Activated B cell treated with CpG ODN at 0.5 μM for 24 hours (primary cell): ENCODE results near the gene APCS. TPM values are rescaled to one million over a fixed set of nuclear protein-coding genes. Genes with fewer than 3 reads are reported as not detected.

Experiments used
- ATAC-seq: fragments of 200-7000 bp; cut with Tn5 transposase; one replicate; pipeline ENCODE4 v1.10.0; 2021; ENCODE audit warnings: low read depth, mild to moderate bottlenecking, moderate library complexity
- CTCF ChIA-PET: fragments of 350-600 bp; sonication (Branson Sonifier 250); formaldehyde crosslinking; loops from one replicate; lab custom pipeline; 2021; ENCODE audit warnings: antibody characterized with exemption; lab: Charles Lee
- POLR2A ChIA-PET: fragments of 350-600 bp; sonication (Branson Sonifier 250); formaldehyde crosslinking; loops from one replicate; lab custom pipeline; 2021; ENCODE audit warnings: antibody characterized with exemption; lab: Charles Lee
- DNase-seq: peaks from one replicate; pipeline ENCODE4 v3.0.0; 2022
- H3K27ac Mint-ChIP-seq: one replicate; pipeline ENCODE4 v1.8.0; 2020; ENCODE audit warnings: mixed read lengths
- H3K27me3 Mint-ChIP-seq: one replicate; pipeline ENCODE4 v1.8.0; 2021; ENCODE audit warnings: mixed read lengths
- H3K36me3 Mint-ChIP-seq: one replicate; pipeline ENCODE4 v1.8.0; 2021; ENCODE audit warnings: low read depth, mixed read lengths
- H3K4me1 Mint-ChIP-seq: one replicate; pipeline ENCODE4 v1.8.0; 2021; ENCODE audit warnings: mixed read lengths
- H3K4me3 Mint-ChIP-seq: one replicate; pipeline ENCODE4 v1.8.0; 2020; ENCODE audit warnings: mild to moderate bottlenecking, mixed read lengths
- H3K9me3 Mint-ChIP-seq: one replicate; pipeline ENCODE4 v1.8.0; 2020; ENCODE audit warnings: mixed read lengths
- CTCF ChIP-seq: fragments of 200-600 bp; IDR thresholded peaks from one replicate; pipeline ENCODE4 v1.8.0; 2022; ENCODE audit warnings: antibody characterized with exemption, mild to moderate bottlenecking
- intact Hi-C: fragments of 100-400 bp; cut with micrococcal nuclease; formaldehyde crosslinking; loops from one replicate; pipeline ENCODE4 v1.15.1; 2024
- total RNA-seq: library from RNA; stranded (reverse); gene quantifications from 2 replicates; pipeline ENCODE4 v1.2.3, GENCODE V29; 2022

The APCS gene
- total RNA-seq, 1 donor from 2014 or later = not detected

GRCh38 chr1:159600894-159601293, 13.3 kb downstream of the APCS start:
- TF ChIP-seq CTCF = no peak
- H3K4me1 Mint-ChIP-seq = no peaks in the 10 kb centered on the region
- no peaks in the 10 kb centered on the region for H3K9me3 Mint-ChIP-seq
- ChIA-PET POLR2A (no interaction called here), CTCF (no interaction called here)
- DNase-seq = no peak
- intact Hi-C loops = no loop called here
- no peak overlapping the region for H3K4me3 Mint-ChIP-seq
- H3K27me3 Mint-ChIP-seq = peaks cover 16% of the 10 kb centered on the region
- H3K36me3 Mint-ChIP-seq = no peaks in the 10 kb centered on the region
- no peak for ATAC-seq
- no peak overlapping the region for H3K27ac Mint-ChIP-seq

GRCh38 chr1:159602501-159602999, 14.9 kb downstream of the APCS start:
- no peaks in the 10 kb centered on the region for H3K36me3 Mint-ChIP-seq
- ATAC-seq (no peak), DNase-seq (no peak)
- ChIA-PET POLR2A (no interaction called here), CTCF (no interaction called here)
- intact Hi-C loops = no loop called here
- H3K27ac Mint-ChIP-seq = no peak overlapping the region
- no peak for TF ChIP-seq CTCF
- no peaks in the 10 kb centered on the region for H3K4me1 Mint-ChIP-seq
- H3K9me3 Mint-ChIP-seq = no peaks in the 10 kb centered on the region
- H3K4me3 Mint-ChIP-seq = no peak overlapping the region
- peaks cover 17% of the 10 kb centered on the region for H3K27me3 Mint-ChIP-seq

GRCh38 chr1:159612211-159612885, 24.7 kb downstream of the APCS start:
- no peaks in the 10 kb centered on the region for H3K4me1 Mint-ChIP-seq
- no peak overlapping the region for H3K4me3 Mint-ChIP-seq
- peaks cover 3% of the 10 kb centered on the region for H3K9me3 Mint-ChIP-seq
- CTCF ChIA-PET = no interaction called here
- H3K36me3 Mint-ChIP-seq = no peaks in the 10 kb centered on the region
- POLR2A ChIA-PET = no interaction called here
- intact Hi-C loops = no loop called here
- TF ChIP-seq CTCF = no peak
- DNase-seq = no peak
- H3K27me3 Mint-ChIP-seq = peaks cover 12% of the 10 kb centered on the region
- ATAC-seq = no peak
- H3K27ac Mint-ChIP-seq = no peak overlapping the region

GRCh38 chr1:159632922-159633321, 45.3 kb downstream of the APCS start:
- no peak for ATAC-seq
- H3K27me3 Mint-ChIP-seq = peaks cover 5% of the 10 kb centered on the region

More at GRCh38 chr1:159632922-159633321, 45.3 kb downstream of the APCS start:
- no peaks in the 10 kb centered on the region for H3K4me1 Mint-ChIP-seq
- intact Hi-C loops = no loop called here
- H3K36me3 Mint-ChIP-seq = no peaks in the 10 kb centered on the region
- ChIA-PET POLR2A (no interaction called here), CTCF (no interaction called here)
- H3K27ac Mint-ChIP-seq = no peak overlapping the region
- no peaks in the 10 kb centered on the region for H3K9me3 Mint-ChIP-seq
- no peak for DNase-seq
- H3K4me3 Mint-ChIP-seq = no peak overlapping the region
- no peak for TF ChIP-seq CTCF

Other genes with a start within 250 kb of the APCS start
- gene OR10J4, start 155.6 kb upstream of the APCS start, total RNA-seq = not detected in 2 replicates
- gene OR10J1, start 148.1 kb upstream of the APCS start, total RNA-seq = not detected in 2 replicates
- not detected in 2 replicates for gene OR10J5, start 51.8 kb upstream of the APCS start, total RNA-seq
- not detected in 2 replicates for gene CRP, start 126.8 kb downstream of the APCS start, total RNA-seq
- gene DUSP23, start 193.1 kb downstream of the APCS start, total RNA-seq = 15.5 and 15.7 TPM in 2 replicates
- not detected in 2 replicates for gene FCRL6, start 214.5 kb downstream of the APCS start, total RNA-seq
- 0.27 TPM in 2 replicates for gene SLAMF8, start 239.0 kb downstream of the APCS start, total RNA-seq